Measurements from ENCODE around the gene OR1B1.
"Not testable (repeated sequence)": the region's sequence is repeated elsewhere in the genome, so short reads cannot be mapped to it uniquely, and the experiment has no call there.

The OR1B1 gene

DNA sequence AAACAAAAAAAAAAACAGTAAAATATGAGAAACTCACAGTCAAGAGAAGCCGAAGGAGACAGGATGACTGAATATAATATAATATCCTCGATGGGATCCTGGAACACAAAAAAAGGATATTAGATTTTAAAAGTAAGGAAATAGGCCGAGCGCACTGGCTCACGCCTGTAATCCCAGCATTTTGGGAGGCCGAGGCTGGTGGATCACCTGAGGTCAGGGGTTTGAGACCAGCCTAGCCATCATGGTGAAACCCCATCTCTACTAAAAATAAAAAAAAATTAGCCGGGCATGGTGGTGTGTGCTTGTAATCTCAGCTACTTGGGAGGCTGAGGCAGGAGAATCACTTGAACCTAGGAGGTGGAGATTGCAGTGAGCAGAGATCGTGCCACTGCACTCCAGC lies 74.1 kb downstream of the OR1B1 start, which contains the start of gene OR1L8:
Gene OR1L8 (minus strand): TSS at position 101 of the 400 bp plus-strand sequence. CDS start 14,907 bp downstream, outside the sequence.
- H3K4me1 ChIP-seq (ENCODE audit: control insufficient read depth, low read depth, low read length); H3K27me3 ChIP-seq (ENCODE audit: control insufficient read depth, insufficient read depth, low read length); H3K9ac ChIP-seq (ENCODE audit: low read length); H3K4me3 ChIP-seq (ENCODE audit: low read length); H3K27ac ChIP-seq (ENCODE audit: low read length); H3K36me3 ChIP-seq (ENCODE audit: control insufficient read depth, low read depth, low read length): not testable (repeated sequence)
- peaks cover 41% of the 10 kb centered on the region for H3K9me3 ChIP-seq (ENCODE audit: control insufficient read depth, low read depth, low read length)

DNA sequence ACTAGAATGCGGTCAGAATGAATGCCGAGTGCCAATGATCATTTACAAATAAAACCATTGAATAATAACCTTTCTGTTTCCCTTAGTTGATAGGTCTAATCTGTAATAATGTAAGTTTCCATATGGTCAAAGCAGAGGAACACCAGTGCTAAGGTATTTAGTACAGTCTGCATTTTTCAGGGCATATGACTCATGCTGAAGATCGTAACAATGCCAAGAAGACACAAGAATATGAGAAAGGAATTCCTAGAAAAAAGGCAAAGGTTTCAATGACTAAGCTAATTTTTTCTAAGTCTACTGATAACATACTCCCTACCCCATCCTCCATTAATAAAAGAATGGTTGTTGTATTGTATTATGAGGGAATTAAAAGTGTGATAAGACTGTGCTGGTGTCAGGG lies 77.1 kb downstream of the OR1B1 start:
- H3K4me1 ChIP-seq (ENCODE audit: control insufficient read depth, low read depth, low read length), result no peaks in the 10 kb centered on the region
- H3K4me3 ChIP-seq (ENCODE audit: low read length), result no peak overlapping the region
- peaks cover 49% of the 10 kb centered on the region for H3K9me3 ChIP-seq (ENCODE audit: control insufficient read depth, low read depth, low read length)
- H3K9ac ChIP-seq (ENCODE audit: low read length), result no peak overlapping the region
- no peaks in the 10 kb centered on the region for H3K36me3 ChIP-seq (ENCODE audit: control insufficient read depth, low read depth, low read length)
- no peak overlapping the region for H3K27ac ChIP-seq (ENCODE audit: low read length)
- H3K27me3 ChIP-seq (ENCODE audit: control insufficient read depth, insufficient read depth, low read length), result no peaks in the 10 kb centered on the region

DNA sequence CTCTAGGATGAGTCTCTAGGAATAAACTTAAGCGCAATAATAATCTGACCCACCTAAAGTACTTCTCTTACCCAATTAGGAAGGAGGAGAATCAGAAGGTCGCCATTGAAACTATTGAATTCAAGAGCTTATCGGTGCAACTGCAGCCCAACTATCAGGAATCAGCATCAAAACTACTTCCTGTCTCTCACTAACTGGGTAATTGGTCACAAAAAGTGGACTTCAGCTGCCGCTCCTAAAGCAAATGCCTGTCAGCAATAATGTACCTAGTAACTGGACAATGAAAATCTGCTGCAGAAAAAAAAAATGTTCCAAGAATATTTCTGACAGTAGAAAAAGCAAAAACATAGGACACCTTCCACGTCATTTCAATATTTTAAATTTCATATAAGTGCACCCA lies 77.6 kb downstream of the OR1B1 start:
- H3K27ac ChIP-seq (ENCODE audit: low read length), result no peak overlapping the region
- H3K4me1 ChIP-seq (ENCODE audit: control insufficient read depth, low read depth, low read length), result no peaks in the 10 kb centered on the region
- H3K4me3 ChIP-seq (ENCODE audit: low read length), result no peak overlapping the region
- H3K36me3 ChIP-seq (ENCODE audit: control insufficient read depth, low read depth, low read length), result no peaks in the 10 kb centered on the region
- no peak overlapping the region for H3K9ac ChIP-seq (ENCODE audit: low read length)
- H3K9me3 ChIP-seq (ENCODE audit: control insufficient read depth, low read depth, low read length), result peaks cover 48% of the 10 kb centered on the region
- no peaks in the 10 kb centered on the region for H3K27me3 ChIP-seq (ENCODE audit: control insufficient read depth, insufficient read depth, low read length)
